SK-N-SH (cell line): ENCODE results near the gene PHC3. TPM values are rescaled to one million over a fixed set of nuclear protein-coding genes. Genes with fewer than 3 reads are reported as not detected.
A peak's percentile ranks its signal among the peaks of the same experiment; 100 is the strongest.

Experiments
- CTCF ChIA-PET: fragments of 300-600, 350-600 bp; formaldehyde crosslinking; extraction: SDS; loops from one replicate; lab custom pipeline; 2021; lab: Yijun Ruan, JAX
- POLR2A ChIA-PET: fragments of 350-600 bp; sonication (Branson Sonifier 250); formaldehyde crosslinking; extraction: SDS; loops from one replicate; lab custom pipeline; 2020; ENCODE audit warnings: antibody characterized with exemption, inconsistent platforms; lab: Yijun Ruan, JAX
- DNase-seq: peaks from one replicate; pipeline ENCODE4 v3.0.0; 2012
- H2AFZ ChIP-seq: fragments of 200-600 bp; sonication (generic); 2 replicates; pipeline ENCODE4 v1.8.1; 2016; ENCODE audit warnings: antibody characterized with exemption, mild to moderate bottlenecking, low read depth
- H3F3A ChIP-seq: fragments of 200-600 bp; sonication (generic); replicated peaks from 2 replicates; pipeline ENCODE3; 2016; ENCODE audit warnings: antibody characterized with exemption, mild to moderate bottlenecking; ENCODE audit not compliant: insufficient read depth
- H3K27ac ChIP-seq, 2 experiments: fragments of 200-500 bp in 1 of 2; fragments of 200-600 bp in 1 of 2; sonication (Bioruptor generic) in 1 of 2; sonication (generic), shearing (Covaris generic) in 1 of 2; 2 replicates each; pipeline versions ENCODE4 v1.5.1 to v1.6.1; 2014 to 2016; ENCODE audit warnings: low read depth in 2 of 2, inconsistent platforms in 1 of 2, low read length in 1 of 2, mild to moderate bottlenecking in 1 of 2, mixed read lengths in 1 of 2
- H3K27me3 ChIP-seq: fragments of 200-600 bp; sonication (generic), shearing (Covaris generic); 2 replicates; pipeline ENCODE4 v1.6.1; 2016; ENCODE audit warnings: mixed run types; ENCODE audit not compliant: insufficient read depth
- H3K36me3 ChIP-seq, 2 experiments: fragments of 200-500 bp in 1 of 2; fragments of 200-600 bp in 1 of 2; sonication (Bioruptor generic) in 1 of 2; sonication (generic) in 1 of 2; replicated peaks in 1 of 2; 2 replicates each; pipeline versions ENCODE3 to v1.5.1; 2014 to 2016; ENCODE audit warnings: low read length in 1 of 2, mild to moderate bottlenecking in 1 of 2; ENCODE audit not compliant: insufficient read depth in 2 of 2, control insufficient read depth in 1 of 2
- H3K4me1 ChIP-seq, 2 experiments: fragments of 200-500 bp in 1 of 2; fragments of 200-600 bp in 1 of 2; sonication (Bioruptor generic) in 1 of 2; sonication (generic), shearing (Covaris generic) in 1 of 2; 2 replicates each; pipeline versions ENCODE4 v1.5.1 to v1.6.1; 2014 to 2016; ENCODE audit warnings: low read depth in 1 of 2, low read length in 1 of 2, mixed run types in 1 of 2; ENCODE audit not compliant: insufficient read depth in 2 of 2, control insufficient read depth in 1 of 2
- H3K4me2 ChIP-seq: fragments of 200-600 bp; sonication (generic), shearing (Covaris generic); 2 replicates; pipeline ENCODE4 v1.6.1; 2017; ENCODE audit warnings: mixed run types
- H3K4me3 ChIP-seq, 2 experiments: fragments of 200-500 bp in 1 of 2; fragments of 200-600 bp in 1 of 2; sonication (Bioruptor generic) in 1 of 2; sonication (generic), shearing (Covaris generic) in 1 of 2; 2 replicates each; pipeline versions ENCODE4 v1.5.1 to v1.8.1; 2014 to 2016; ENCODE audit warnings: low read depth in 2 of 2, inconsistent platforms in 1 of 2, low read length in 1 of 2, mild to moderate bottlenecking in 1 of 2, mixed read lengths in 1 of 2, moderate library complexity in 1 of 2
- H3K79me2 ChIP-seq: fragments of 200-600 bp; sonication (generic); 2 replicates; pipeline ENCODE4 v1.8.1; 2017; ENCODE audit warnings: mild to moderate bottlenecking; ENCODE audit not compliant: insufficient read depth
- H3K9ac ChIP-seq: fragments of 200-600 bp; sonication (generic); 2 replicates; pipeline ENCODE4 v1.6.1; 2017; ENCODE audit warnings: mixed run types
- H3K9me2 ChIP-seq: fragments of 200-600 bp; sonication (generic); 2 replicates; pipeline ENCODE4 v1.6.1; 2017; ENCODE audit warnings: mixed run types
- H3K9me3 ChIP-seq: fragments of 200-600 bp; sonication (generic); 2 replicates; pipeline ENCODE4 v1.6.1; 2017; ENCODE audit warnings: mixed run types, mild to moderate bottlenecking, moderate library complexity
- H4K20me1 ChIP-seq: fragments of 200-600 bp; sonication (generic); 2 replicates; pipeline ENCODE4 v1.6.1; 2017; ENCODE audit warnings: mild to moderate bottlenecking, mixed run types; ENCODE audit not compliant: insufficient read depth
- CTCF ChIP-seq: fragments of 200-600 bp; sonication (generic); IDR thresholded peaks from 2 replicates; pipeline ENCODE4 v1.6.1; 2017; ENCODE audit warnings: antibody characterized with exemption, mild to moderate bottlenecking, moderate library complexity
- ELF1 ChIP-seq: IDR thresholded peaks from 2 replicates; pipeline ENCODE4 v1.4.0; 2012
- FOXM1 ChIP-seq: IDR thresholded peaks from 2 replicates; pipeline ENCODE4 v1.4.0; 2012; ENCODE audit warnings: low read depth, mild to moderate bottlenecking
- MXI1 ChIP-seq: IDR thresholded peaks from 2 replicates; pipeline ENCODE4 v1.6.1; 2012; ENCODE audit warnings: mild to moderate bottlenecking, low read depth, low read length, improper control_type of control experiment
- PBX3 ChIP-seq: IDR thresholded peaks from 2 replicates; pipeline ENCODE4; 2012
- RAD21 ChIP-seq: IDR thresholded peaks from 2 replicates; pipeline ENCODE4 v1.6.1; 2012; ENCODE audit warnings: mild to moderate bottlenecking, low read length
- REST ChIP-seq: IDR thresholded peaks from 2 replicates; pipeline ENCODE4 v1.6.1; 2012; ENCODE audit warnings: mild to moderate bottlenecking, low read depth, low read length, moderate library complexity
- RXRA ChIP-seq: IDR thresholded peaks from 2 replicates; pipeline ENCODE4 v1.4.0; 2012; ENCODE audit warnings: low read depth, mild to moderate bottlenecking, borderline replicate concordance
- SMC3 ChIP-seq: IDR thresholded peaks from 2 replicates; pipeline ENCODE4 v1.6.1; 2012; ENCODE audit warnings: low read depth, low read length, improper control_type of control experiment
- TCF12 ChIP-seq: IDR thresholded peaks from 2 replicates; pipeline ENCODE4 v1.4.0; 2012
- YY1 ChIP-seq: IDR thresholded peaks from 2 replicates; pipeline ENCODE4 v1.4.0; 2012; ENCODE audit warnings: low read depth, mild to moderate bottlenecking
- ZBTB33 ChIP-seq: IDR thresholded peaks from 2 replicates; pipeline ENCODE4 v1.4.0; 2012; ENCODE audit warnings: low read depth, borderline replicate concordance
- WGBS: methylation state at CpG from one replicate; pipeline ENCODE4 v1.1.6; 2017; ENCODE audit warnings: low lambda C conversion rate; 5-methylcytosine and 5-hydroxymethylcytosine counted together
- polyA plus RNA-seq, 3 experiments: library from polyadenylated mRNA; depleted of rRNA; stranded (reverse); fragments of >200 nt; gene quantifications; 2 replicates each; pipeline ENCODE4 v1.2.3, GENCODE V29; 2012

PHC3 gene
- polyA plus RNA-seq, 1 of the 3 experiments (the other 2 are of a cell fraction), result 9.2 TPM

- TF ChIP-seq ELF1, result peak; percentile 66
- TF ChIP-seq MXI1, result peak; percentile 28
- TF ChIP-seq YY1, result peak; percentile 89
- no peak for TF ChIP-seq REST
- TF ChIP-seq TCF12, result no peak
- TF ChIP-seq FOXM1, result no peak
- no peak for TF ChIP-seq RXRA
- no peak for TF ChIP-seq ZBTB33
- no peak for TF ChIP-seq PBX3
- TF ChIP-seq SMC3, result no peak
- TF ChIP-seq RAD21, result no peak
Observed at GRCh38 chr3:170180908-170181885, at the start of gene PHC3 (continued).

GRCh38 chr3:170228093-170228766 is 46.7 kb upstream of the PHC3 start:
- Histone ChIP-seq H3F3A (no peaks in the 10 kb centered on the region), H3K27ac (no peak overlapping the region), H4K20me1 (peaks cover 17% of the 10 kb centered on the region), H3K4me2 (no peak overlapping the region), H3K36me3 (no peaks in the 10 kb centered on the region), H3K79me2 (peaks cover 95% of the 10 kb centered on the region), H3K9me2 (no peaks in the 10 kb centered on the region), H3K4me1 (peaks cover 0 to 15% of the 10 kb centered on the region in 2 experiments; a peak in 2 of 4 replicates), H3K27me3 (no peaks in the 10 kb centered on the region), H3K9me3 (no peaks in the 10 kb centered on the region), H3K9ac (no peak overlapping the region), H3K4me3 (no peak overlapping the region), H2AFZ (no peak overlapping the region)
- DNase-seq, result no peak
- 56% methylated on average over 1 of the region's 2 CpGs for WGBS
- no peak for TF ChIP-seq CTCF
- no peak for TF ChIP-seq ZBTB33
- TF ChIP-seq PBX3, result peak; percentile 43; the same call in 1 of the 2 replicates
- CTCF ChIA-PET, result no interaction called here
- POLR2A ChIA-PET, result no interaction called here
